GM18508 (cell line): ENCODE data around the gene SEPTIN1.

ENCODE experiments used
- ATAC-seq: cut with Tn5 transposase; IDR thresholded peaks from one replicate; pipeline ENCODE4 v1.9.1; 2021; ENCODE audit warnings: moderate number of reproducible peaks; ENCODE audit not compliant: insufficient read depth, unreplicated experiment

The SEPTIN1 gene

GRCh38 chr16:30377050-30377811, 5.1 kb downstream of the SEPTIN1 start:
- ATAC-seq: no peak

GRCh38 chr16:30376461-30376902, 5.9 kb downstream of the SEPTIN1 start:
- no peak for ATAC-seq

- no peak for ATAC-seq
Measured at GRCh38 chr16:30375864-30376263, 6.5 kb downstream of the SEPTIN1 start.

GRCh38 chr16:30374538-30374937, 7.8 kb downstream of the SEPTIN1 start, which contains the start of gene MYL11:
Gene MYL11 (plus strand): TSS chr16:30374802. CDS start chr16:30374858, 56 bp downstream.
- ATAC-seq: no peak

GRCh38 chr16:30372725-30373124, 9.6 kb downstream of the SEPTIN1 start:
- ATAC-seq: no peak

GRCh38 chr16:30372038-30372712, 10.2 kb downstream of the SEPTIN1 start:
- no peak for ATAC-seq

GRCh38 chr16:30371248-30371816, 11.0 kb downstream of the SEPTIN1 start:
- ATAC-seq: no peak

GRCh38 chr16:30370456-30371247, 11.7 kb downstream of the SEPTIN1 start, which contains the start of gene TBC1D10B:
Gene TBC1D10B (minus strand): TSS chr16:30370494. CDS start chr16:30370183, 311 bp downstream.
- ATAC-seq: peak; percentile 73

- no peak for ATAC-seq
Measured at GRCh38 chr16:30369938-30370455, 12.4 kb downstream of the SEPTIN1 start.

GRCh38 chr16:30369091-30369937, 13.0 kb downstream of the SEPTIN1 start:
- ATAC-seq: no peak

GRCh38 chr16:30368792-30369090, 13.6 kb downstream of the SEPTIN1 start:
- ATAC-seq: no peak

- no peak for ATAC-seq
Measured at GRCh38 chr16:30368122-30368791, 14.1 kb downstream of the SEPTIN1 start.

- ATAC-seq: no peak
Measured at GRCh38 chr16:30367349-30368009, 14.9 kb downstream of the SEPTIN1 start.

GRCh38 chr16:30366511-30366910, 15.8 kb downstream of the SEPTIN1 start:
- ATAC-seq: no peak

- no peak for ATAC-seq
Measured at GRCh38 chr16:30365200-30365599, 17.2 kb downstream of the SEPTIN1 start.

GRCh38 chr16:30361180-30361579, 21.2 kb downstream of the SEPTIN1 start:
- no peak for ATAC-seq

- no peak for ATAC-seq
Measured at GRCh38 chr16:30359871-30360170, 22.5 kb downstream of the SEPTIN1 start.

GRCh38 chr16:30358990-30359870, 23.1 kb downstream of the SEPTIN1 start:
- no peak for ATAC-seq
